GM18520 (cell line): ENCODE results near the gene C11orf86.
"Not testable (repeated sequence)": the region's sequence is repeated elsewhere in the genome, so short reads cannot be mapped to it uniquely, and the experiment has no call there.

Source experiments
- ATAC-seq: cut with Tn5 transposase; IDR thresholded peaks from one replicate; pipeline ENCODE4 v1.9.1; 2021; ENCODE audit not compliant: unreplicated experiment

C11orf86 gene

GRCh38 chr11:66974724-66975404 lies at the start of gene C11orf86:
Gene C11orf86, plus strand, starts transcription at chr11:66975304. Its CDS starts 59 bp downstream, at chr11:66975363.
- ATAC-seq, result no peak

- no peak for ATAC-seq
Observed at GRCh38 chr11:66929753-66930152, 45.4 kb upstream of the C11orf86 start.

- ATAC-seq, result no peak
Observed at GRCh38 chr11:66932543-66932942, 42.6 kb upstream of the C11orf86 start.

GRCh38 chr11:66933531-66933930 lies 41.6 kb upstream of the C11orf86 start:
- ATAC-seq, result no peak

GRCh38 chr11:66934950-66935779 lies 39.9 kb upstream of the C11orf86 start:
- no peak for ATAC-seq

GRCh38 chr11:66936311-66936711 lies 38.8 kb upstream of the C11orf86 start:
- no peak for ATAC-seq

- no peak for ATAC-seq
Observed at GRCh38 chr11:66937193-66937733, 37.8 kb upstream of the C11orf86 start.

GRCh38 chr11:66938582-66939135 lies 36.4 kb upstream of the C11orf86 start:
- ATAC-seq, result no peak

- no peak for ATAC-seq
Observed at GRCh38 chr11:66950112-66950535, 25.0 kb upstream of the C11orf86 start.

GRCh38 chr11:66951135-66951534 lies 24.0 kb upstream of the C11orf86 start:
- no peak for ATAC-seq

- no peak for ATAC-seq
Observed at GRCh38 chr11:66951927-66952337, 23.2 kb upstream of the C11orf86 start.

GRCh38 chr11:66953081-66953833 lies 21.8 kb upstream of the C11orf86 start:
- ATAC-seq, result no peak

- no peak for ATAC-seq
Observed at GRCh38 chr11:66956689-66957290, 18.3 kb upstream of the C11orf86 start.

- no peak for ATAC-seq
Observed at GRCh38 chr11:66957971-66958231, 17.2 kb upstream of the C11orf86 start.

GRCh38 chr11:66958232-66958955 lies 16.7 kb upstream of the C11orf86 start, which contains the start of gene PC:
Gene PC, minus strand, starts transcription at chr11:66958383. Its CDS starts 86,224 bp downstream, at chr11:66872159.
- peak; percentile 76 for ATAC-seq

GRCh38 chr11:66958956-66959274 lies 16.2 kb upstream of the C11orf86 start:
- no peak for ATAC-seq

- ATAC-seq, result not testable (repeated sequence)
Observed at GRCh38 chr11:66961691-66962213, 13.4 kb upstream of the C11orf86 start.

GRCh38 chr11:66962247-66962646 lies 12.9 kb upstream of the C11orf86 start:
- ATAC-seq, result no peak

- ATAC-seq, result no peak
Observed at GRCh38 chr11:66962801-66963200, 12.3 kb upstream of the C11orf86 start.

GRCh38 chr11:66964495-66964894 lies 10.6 kb upstream of the C11orf86 start:
- ATAC-seq, result no peak
